ENCODE data around the gene NCAM1.

NCAM1 gene

DNA sequence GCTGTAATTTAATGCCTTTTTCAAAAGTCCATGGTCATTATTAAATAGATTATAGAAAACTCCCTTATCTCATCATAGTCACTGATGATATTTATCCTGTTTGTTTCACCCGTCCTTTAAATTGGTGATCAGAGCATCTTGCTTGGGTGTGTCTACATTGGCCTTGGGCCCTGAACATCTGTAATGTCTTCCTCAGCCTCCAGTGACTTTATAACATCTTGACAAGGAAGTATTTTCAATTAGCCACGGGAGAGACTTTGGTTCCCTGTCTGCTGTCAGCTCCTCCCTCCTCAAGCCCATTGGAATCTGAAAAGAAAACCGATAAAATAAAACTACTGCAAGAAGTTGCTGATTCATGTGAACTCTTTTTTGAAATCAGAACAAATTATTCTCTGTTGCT, 236.2 kb downstream of the NCAM1 start:
- H3K4me3 ChIP-seq (replicated peaks; ENCODE audit: low read depth, low read length), result no peak overlapping the region
- TF ChIP-seq, protein P1, sequence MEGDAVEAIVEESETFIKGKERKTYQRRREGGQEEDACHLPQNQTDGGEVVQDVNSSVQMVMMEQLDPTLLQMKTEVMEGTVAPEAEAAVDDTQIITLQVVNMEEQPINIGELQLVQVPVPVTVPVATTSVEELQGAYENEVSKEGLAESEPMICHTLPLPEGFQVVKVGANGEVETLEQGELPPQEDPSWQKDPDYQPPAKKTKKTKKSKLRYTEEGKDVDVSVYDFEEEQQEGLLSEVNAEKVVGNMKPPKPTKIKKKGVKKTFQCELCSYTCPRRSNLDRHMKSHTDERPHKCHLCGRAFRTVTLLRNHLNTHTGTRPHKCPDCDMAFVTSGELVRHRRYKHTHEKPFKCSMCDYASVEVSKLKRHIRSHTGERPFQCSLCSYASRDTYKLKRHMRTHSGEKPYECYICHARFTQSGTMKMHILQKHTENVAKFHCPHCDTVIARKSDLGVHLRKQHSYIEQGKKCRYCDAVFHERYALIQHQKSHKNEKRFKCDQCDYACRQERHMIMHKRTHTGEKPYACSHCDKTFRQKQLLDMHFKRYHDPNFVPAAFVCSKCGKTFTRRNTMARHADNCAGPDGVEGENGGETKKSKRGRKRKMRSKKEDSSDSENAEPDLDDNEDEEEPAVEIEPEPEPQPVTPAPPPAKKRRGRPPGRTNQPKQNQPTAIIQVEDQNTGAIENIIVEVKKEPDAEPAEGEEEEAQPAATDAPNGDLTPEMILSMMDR (IDR thresholded peaks at IDR 0.05; ENCODE audit: low read depth, low read length, missing control alignments), result no peak
- DNase-seq (ENCODE audit: extremely low read depth, low read depth), result no peak

- no peak for DNase-seq (ENCODE audit: extremely low read depth, low read depth)
- TF ChIP-seq, protein P1 (IDR thresholded peaks at IDR 0.05; ENCODE audit: low read depth, low read length, missing control alignments), result no peak
- no peak overlapping the region for H3K4me3 ChIP-seq (replicated peaks; ENCODE audit: low read depth, low read length)
These were observed 237.9 kb downstream of the NCAM1 start for GRCh38 chr11:113198972-113199661.

GRCh38 chr11:113199866-113200265, 238.6 kb downstream of the NCAM1 start:
- H3K4me3 ChIP-seq (replicated peaks; ENCODE audit: low read depth, low read length), result no peak overlapping the region
- no peak for DNase-seq (ENCODE audit: extremely low read depth, low read depth)
- TF ChIP-seq, protein P1 (IDR thresholded peaks at IDR 0.05; ENCODE audit: low read depth, low read length, missing control alignments), result no peak

DNA sequence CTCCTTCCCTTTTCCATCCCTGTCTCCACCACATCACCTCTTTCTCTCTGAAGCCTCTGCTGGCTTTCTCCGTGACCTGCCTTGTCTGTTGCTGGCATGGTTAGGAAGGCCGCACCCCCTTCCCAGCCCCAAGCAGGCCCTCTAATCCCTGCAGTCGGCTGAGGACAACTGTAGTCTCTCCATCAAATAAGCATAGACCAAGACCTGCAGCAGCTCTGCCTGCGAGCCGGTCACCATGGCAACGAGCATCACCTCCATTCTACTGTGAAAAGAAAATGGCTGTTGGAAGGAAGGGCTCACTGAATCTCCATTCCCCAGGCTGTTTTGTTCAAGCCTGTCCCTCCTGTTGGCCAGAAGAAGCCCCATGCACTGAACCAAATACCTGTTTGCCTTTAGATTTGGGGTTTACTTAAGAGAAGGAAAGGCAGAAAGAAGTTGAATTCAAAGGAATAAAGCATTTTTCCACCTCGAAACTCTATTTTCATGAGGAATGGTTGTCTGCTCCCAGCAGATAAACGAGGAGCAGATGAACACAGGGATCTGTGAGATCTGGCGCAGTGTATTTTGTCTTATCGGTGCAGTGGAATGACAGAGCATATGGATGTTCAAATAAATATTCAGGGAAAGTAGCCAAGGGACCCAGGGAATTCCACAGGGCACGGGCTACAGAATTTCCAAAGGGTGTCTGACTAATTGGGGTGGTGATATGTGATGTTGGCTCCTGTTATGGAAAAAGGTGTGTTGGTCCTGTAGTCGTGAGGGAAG, 240.0 kb downstream of the NCAM1 start:
- no peak overlapping the region for H3K4me3 ChIP-seq (replicated peaks; ENCODE audit: low read depth, low read length)
- TF ChIP-seq, protein P1 (IDR thresholded peaks at IDR 0.05; ENCODE audit: low read depth, low read length, missing control alignments), result no peak
- no peak for DNase-seq (ENCODE audit: extremely low read depth, low read depth)

DNA sequence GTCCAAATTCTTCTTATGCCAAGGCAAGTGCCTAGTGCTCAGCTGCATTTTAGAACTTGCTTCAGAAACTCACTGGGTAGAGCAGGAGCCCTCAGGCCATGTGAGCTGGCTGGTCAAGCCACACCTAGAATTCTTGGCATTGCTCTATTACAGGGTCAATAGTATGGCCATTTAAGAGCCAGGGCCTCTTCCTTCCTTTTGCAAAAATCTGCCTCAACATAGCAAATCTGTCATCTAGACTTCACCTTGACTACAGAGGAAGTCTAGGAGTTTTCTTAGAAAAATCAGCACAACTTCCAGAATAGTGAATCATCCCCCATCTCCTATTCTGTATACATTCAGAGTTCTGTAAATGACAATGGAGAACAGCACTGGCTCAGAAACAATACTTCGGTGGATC, 241.2 kb downstream of the NCAM1 start:
- no peak overlapping the region for H3K4me3 ChIP-seq (replicated peaks; ENCODE audit: low read depth, low read length)
- DNase-seq (ENCODE audit: extremely low read depth, low read depth), result no peak
- TF ChIP-seq, protein P1 (IDR thresholded peaks at IDR 0.05; ENCODE audit: low read depth, low read length, missing control alignments), result no peak

DNA sequence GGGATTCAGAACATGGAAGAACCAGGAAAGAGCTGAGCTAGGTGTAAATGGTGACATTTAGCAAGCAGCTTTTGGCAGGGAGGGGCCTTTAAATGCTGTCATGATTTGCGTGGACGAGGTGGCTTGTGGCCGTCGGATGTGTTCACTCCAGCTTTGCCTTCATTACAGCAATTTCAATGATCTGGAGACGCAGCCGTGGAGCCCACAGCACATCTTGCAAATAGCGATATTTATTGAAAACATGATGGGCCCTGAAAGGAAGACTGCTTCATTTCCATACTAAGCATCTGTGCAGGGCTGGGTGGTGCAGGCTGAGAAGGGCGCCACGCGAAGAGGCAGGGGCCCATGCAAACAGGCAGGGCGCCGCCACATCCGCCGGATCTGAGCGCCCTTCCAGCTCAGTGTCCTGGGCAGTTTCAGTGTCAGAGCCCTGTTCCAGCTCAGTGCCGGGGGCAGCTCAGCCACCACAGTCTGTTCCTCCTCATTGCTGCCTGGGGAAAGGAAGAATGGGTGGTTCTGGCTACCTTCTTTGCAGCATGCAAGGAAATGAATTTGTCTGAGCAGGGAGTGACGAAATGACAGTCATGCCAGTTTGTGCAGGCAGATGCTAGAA, 242.0 kb downstream of the NCAM1 start:
- TF ChIP-seq, protein P1 (IDR thresholded peaks at IDR 0.05; ENCODE audit: low read depth, low read length, missing control alignments), result no peak
- no peak for DNase-seq (ENCODE audit: extremely low read depth, low read depth)
- no peak overlapping the region for H3K4me3 ChIP-seq (replicated peaks; ENCODE audit: low read depth, low read length)

Data from HFF-Myc (cell line).